ENCODE measurements around the gene MT1G.
"Not testable (repeated sequence)": the region's sequence is repeated elsewhere in the genome, so short reads cannot be mapped to it uniquely, and the experiment has no call there.

MT1G gene

DNA sequence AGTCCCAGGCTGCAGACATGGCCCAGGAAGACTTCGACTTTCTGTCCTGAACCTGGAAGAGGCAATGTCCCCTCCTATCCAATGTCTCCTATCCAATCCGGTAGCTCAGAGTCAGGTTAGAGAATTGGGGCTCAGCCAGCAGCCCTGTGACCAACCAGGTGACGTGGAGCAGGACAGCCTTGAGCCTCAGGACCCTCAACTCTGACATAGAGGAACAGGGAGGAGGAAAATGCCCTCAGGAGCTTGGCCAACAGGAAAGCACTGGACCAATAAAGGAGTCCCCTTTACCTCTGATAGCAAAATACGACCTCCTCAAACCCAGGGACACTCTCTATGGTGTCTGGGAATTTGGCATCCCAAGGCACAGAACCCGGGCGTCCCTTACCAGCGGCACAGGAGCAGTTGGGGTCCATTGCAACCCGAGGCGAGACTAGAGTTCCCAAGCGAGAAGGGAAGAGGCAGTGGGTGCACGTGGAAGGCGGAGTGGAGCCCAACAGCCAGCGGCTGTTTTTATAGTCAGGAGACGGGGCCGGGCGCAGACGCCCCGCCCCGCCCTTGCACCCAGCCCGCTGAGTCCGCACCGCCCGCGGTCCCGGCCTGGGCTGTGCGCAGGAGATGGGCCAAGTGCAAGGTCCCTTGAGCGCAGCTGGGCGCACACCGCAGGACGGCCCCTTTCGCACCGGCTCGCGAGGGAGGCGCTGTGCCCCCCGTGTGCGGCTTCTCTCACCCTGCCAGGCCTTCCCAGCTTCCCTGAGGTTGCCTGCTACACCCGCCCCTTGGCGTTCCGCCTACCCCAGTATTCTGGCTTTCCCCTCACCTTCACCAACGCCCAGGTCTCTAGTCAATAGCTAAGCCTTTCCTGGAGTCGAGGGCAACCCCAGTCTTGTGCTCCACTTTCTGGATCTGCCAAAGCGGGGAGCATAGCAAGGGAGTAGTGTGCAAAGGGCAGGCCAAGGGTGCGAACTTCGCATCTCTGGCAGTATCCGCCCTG lies at the start of gene MT1G:
TSS of gene MT1G (minus strand) at position 485 of the 991 bp plus-strand sequence. CDS start at position 413, 72 bp downstream.
- DNase-seq = no peak

DNA sequence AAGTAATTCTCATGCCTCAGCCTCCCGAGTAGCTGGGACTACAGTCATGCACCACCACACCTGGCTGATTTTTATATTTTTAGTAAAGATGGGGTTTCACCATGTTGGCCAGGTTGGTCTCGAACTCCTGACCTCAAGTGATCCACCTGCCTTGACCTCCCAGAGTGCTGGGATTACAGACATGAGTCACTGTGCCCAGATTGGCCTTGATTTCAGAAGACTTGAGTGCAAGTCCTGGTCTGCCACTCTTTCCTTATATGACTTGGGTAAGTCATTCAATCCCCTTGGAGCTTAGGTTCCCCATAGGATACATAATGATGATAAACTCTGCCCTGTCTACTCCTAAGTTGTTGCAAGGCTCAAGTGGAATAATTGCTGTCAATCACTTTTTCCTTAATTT lies 49.7 kb upstream of the MT1G start:
- not testable (repeated sequence) for DNase-seq

DNA sequence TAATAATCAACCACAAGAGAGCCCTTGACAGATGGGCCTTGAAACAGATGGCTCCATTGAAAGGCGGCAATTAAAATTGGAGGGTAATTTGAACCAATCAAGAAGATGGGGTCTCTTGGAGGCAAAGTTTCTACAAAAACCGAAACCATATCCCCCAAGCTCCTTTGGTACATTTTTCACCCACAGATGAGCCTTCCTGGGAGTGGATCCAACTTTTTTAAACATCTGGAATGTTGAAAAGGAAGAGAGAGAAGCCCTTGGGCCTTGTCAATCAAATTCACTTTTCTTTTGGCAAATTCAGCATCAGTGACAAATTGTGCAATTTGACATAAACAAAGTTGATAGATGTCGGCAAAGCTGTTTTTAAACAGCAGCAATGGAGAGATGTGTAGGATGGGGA lies 48.9 kb upstream of the MT1G start:
- no peak for DNase-seq

DNA sequence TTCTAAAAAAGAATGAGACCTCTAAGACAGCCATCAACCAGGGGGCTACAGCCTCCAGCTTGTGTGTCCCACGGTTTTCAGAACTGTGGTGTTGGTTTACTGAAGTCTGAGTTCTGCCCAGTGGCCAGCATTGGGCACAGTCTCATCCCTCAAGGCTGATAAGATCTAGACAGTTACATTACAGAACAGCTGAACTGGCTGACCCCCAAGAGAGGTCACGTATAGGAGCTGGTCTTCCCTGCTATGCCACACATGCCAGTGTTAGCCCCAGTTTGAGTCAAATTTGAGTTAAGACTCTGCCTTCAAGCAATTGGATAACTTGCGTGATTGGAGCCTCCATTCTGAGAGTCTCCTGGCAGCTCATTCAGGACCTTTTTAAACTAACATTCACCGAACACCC lies 47.3 kb upstream of the MT1G start:
- no peak for DNase-seq

DNA sequence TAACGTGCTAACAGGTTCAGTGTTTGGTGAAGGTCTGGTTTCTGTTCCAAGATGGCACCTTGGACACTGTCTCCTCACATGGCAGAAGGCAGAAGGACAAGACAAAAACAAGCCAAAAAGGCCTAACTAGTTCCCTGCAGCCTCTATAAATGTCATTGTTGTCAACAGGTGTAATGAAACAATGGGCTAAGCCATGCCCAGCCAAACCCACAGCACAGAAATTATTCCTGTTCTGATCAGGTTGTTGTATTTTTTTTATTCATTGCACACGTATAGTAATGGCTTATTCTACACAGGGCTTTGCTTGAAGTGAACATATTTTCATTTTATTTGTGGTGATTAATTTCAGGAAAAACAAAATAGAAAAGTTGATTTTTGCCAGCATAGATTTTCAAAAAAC lies 45.9 kb upstream of the MT1G start:
- DNase-seq = no peak

DNA sequence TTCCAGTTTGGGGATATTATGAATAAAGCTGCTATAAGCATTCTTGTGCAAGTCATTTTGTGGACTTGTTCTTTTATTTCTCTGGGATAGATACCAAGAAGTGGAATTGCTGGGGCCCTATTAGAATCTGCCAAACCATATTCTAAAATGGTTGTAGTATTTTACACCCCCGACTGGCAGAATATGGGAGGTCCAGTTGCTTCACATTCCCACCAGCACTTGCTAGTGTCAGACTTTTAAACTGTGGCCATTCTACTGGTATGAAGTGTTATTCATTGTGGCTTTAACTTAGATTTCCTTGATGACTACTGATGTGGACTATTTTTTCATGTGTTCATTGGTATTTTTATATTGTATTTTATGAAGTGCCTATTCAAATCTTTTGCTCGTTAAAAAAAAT lies 44.0 kb upstream of the MT1G start:
- DNase-seq = no peak

DNA sequence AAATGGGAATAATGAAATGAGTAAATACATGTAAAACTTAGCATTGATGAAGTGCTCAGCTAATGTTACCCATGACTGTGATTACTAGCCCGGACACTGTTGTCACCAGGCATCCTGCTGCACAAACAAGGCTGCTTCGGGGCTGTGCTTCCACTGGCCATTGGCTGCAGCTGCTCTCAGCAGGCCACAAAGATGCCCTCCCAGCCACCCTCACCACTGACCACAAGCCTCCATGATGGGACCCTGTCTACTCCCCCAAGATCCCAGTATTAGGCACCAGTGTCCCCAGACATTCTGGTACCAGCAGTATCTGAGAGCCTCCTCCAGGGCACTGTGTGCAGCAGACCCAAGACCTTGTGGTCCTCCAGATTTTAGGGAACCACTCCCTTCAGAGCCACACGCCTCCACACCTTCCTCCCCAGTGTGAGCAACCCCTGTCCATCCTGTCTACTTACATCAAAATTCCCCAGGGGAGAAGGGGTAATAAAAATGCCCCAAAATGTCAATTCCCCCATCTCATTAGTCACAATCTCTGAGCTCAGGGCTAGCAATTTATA lies 42.4 kb upstream of the MT1G start:
- DNase-seq = no peak

DNA sequence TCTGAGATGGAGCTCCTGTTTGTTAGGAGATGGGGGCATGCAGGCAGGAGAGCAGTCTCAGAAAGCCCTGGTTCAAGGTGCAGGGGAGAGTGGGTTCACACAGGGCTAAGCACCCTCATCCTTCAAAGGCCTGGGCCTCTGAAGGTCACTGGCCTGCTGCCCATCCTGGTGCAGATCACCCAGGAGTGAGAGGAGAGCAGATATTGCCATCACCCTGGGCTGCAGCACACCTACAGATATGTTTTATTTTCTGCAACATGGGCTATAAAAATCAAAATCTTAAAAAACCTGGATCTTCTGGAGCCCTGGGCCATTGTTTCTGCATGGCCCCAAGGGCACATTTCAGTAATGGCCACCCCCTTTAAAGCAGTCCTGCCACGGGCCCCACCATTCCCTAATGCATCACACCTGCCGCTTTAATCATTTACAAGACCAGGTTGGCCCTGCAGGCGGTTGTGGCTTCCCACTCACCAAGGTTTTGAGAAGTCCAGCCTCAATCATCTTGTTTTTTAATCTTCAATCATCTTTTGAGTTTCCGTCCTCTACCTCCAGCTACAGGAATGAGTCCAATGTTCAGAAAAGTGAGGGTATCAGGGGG lies 41.7 kb upstream of the MT1G start:
- no peak for DNase-seq

DNA sequence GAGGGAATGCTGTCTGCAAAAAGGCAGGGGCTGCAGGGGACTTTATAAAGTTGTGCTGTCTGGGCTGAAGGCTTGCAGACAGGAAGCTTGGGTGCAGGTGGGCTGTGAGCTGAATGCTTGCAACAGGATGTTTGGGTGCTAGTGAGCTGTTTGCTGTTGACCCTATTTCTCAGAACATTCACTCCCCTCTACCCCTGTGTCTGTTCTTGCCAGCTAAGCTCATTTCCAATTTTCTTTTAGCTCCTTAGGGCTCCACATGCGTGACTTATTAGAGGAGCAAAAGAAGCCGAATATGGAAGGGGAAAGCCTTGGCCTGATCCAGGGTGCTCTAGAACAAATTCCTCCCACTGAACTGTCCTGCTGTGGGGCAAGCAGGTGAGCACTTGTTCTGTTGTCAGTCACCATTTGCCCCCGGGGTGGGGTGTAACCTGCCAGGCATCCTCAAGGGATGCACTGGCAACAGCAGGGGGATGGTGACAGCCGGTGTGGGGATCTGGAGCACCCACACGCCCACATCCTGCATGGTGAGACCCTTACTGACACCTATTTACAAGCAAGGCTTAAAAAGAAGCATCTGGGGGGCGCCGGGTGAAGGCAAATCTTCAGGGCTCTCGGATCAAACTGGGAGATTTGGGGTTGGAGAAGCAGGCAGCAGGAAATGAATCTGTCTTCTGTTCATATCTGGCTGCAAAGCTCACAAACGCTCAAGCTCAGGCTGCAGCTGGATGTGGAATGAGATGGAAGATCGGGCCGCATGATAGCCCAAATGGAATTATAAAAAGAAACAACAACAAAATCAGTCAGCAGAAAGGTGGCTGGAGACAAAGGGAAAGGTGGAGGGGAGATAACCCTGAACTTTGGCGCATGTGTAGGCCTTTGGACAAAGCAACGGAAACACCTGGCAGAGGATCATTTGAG lies 40.9 kb upstream of the MT1G start:
- DNase-seq = peak in 2 of 4 experiments; percentile 5 to 27

DNA sequence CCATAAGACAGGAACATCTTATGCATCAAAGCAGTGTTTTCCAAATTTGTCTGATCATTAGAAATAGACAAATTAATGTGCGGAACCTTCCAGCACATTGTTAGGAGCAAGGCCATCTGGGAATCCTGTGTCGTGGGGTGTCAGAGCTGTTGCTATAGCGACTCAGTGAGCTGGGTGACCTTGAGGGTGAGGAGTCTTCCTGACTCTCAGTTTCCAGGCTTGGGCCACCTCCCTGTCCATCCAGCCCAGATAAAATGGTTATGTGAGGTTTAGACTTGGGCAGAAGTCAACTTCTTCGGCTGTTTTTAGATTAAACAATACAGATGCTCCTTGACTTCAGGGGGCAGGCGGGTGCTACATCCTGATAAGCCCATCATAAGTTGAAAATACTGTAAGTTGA lies 35.0 kb upstream of the MT1G start:
- no peak for DNase-seq

DNA sequence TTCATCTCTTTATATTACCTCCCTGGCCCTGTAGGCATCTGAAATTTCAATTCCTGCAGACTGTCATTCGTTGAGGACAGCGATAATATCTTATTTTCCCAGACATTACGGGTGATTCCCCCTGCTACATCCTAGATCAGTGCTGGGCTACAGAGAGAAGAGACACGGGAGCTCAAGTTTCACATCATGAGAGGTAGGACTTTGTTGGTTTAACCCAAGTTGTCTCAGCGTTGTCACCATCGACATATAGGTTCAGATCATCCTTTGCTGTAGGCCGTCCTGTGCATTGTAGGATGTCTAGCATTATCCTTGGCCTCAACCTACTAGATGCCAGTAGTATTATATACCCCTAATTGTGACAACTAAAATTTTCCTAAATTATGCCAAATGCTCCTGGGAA lies 33.7 kb upstream of the MT1G start:
- DNase-seq = no peak

DNA sequence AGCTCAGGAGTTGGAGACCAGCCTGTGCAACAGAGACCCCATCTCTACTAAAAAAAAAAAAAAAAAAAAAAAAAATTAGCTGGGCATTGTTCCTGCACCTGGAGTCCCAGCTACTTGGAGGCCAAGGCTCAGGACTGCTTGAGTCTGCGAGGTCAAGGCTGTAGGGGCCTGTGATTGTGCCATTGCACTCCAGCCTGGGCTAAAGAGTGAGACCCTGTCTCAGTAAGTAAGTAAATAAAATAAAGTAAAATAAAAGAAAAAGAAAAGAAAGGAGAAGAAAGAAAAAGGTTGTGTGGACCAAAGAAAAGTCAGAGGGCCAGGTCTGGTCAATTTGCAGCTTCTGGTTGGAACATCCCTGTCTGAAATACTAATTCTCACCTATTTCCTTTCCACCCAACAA lies 32.8 kb upstream of the MT1G start:
- DNase-seq = no peak

DNA sequence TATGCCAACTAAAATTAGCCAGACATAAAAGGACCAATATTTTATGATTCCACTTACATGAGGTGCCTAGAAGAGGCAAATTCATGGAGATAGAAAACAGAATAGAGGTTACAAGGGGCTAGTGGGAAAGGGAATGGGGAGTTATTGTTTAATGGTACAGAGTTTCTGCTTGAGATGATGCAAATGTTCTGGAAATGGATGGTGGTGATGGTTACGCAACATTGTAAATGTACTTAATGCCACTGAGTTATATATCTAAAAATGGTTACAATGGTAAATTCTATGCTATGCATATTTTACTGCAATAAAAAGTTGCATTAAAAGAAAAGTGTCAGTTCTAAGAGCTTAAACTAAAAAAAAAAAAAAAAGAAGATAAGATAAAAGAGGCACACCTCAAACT lies 32.3 kb upstream of the MT1G start:
- no peak for DNase-seq

DNA sequence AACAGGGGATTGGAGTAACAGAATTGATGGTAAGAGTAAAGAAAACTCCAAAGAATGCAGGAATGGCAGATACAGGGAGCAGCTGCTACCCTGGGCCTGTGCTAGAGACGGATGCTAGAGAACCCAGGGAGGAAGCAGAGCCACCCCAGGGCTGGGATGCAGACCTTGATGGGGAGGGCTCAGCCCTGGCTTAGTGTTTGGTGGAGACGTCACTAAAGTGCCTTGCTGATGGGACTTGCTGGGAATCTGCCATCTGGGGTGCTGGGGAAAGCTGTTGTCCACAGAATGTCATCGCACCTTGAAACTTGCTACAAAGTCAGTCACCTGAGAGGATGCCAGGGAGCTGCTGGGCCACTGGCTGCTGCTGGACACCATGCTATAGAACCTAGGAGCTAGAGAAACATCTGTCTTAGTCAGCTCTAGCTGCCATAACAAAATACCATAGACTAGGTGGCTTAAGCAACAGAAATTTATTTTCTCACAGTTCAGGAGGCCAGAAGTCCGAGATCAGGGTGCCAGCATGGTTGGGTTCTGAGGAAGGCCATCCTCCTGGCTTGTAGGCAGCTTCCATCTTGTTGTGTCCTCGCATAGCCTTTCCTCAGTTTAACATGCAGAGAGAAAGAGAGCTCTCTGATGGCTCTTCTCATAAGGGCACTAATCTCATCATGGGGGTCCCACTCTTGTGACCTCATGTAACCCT lies 29.7 kb upstream of the MT1G start:
- no peak for DNase-seq

DNA sequence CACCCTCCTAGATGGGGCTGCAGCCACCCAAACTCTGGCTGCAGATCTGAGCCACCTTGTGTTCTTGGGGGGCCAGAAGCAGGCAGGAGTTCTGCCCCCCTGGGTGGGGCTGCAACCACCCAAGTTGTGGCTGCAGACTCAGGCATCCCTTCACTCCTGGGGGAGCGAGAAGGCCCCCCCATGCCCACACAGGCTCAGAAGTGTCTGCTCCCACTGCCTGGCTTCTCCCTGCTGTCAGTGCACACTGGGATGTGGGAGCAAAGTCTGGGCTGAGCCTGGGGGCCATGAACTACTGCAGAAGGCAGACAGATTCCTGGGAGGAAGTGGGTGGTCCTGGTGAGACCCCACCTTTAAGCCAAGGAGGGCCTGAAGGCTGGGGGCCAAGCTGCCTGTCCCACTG lies 27.4 kb upstream of the MT1G start:
- no peak for DNase-seq

DNA sequence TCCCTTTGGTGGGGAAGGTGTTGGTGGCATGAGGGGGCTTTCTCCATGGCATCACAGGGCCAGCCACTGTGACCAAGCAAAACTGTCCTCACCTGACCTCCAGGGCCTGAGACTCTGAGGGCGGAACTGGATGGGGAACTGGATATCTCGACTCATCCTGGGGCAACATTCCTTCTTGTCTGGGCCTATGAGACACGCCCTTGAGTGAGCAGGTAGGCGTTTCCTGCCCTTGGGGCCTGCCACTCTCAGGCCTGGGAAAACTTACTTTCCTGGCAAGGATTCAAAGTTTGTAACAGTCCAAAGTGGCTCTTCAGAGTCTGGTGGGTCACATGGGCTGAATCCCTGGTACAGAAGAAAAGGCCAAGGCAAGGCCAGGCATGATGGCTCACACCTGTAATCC lies 24.0 kb upstream of the MT1G start:
- DNase-seq = no peak

DNA sequence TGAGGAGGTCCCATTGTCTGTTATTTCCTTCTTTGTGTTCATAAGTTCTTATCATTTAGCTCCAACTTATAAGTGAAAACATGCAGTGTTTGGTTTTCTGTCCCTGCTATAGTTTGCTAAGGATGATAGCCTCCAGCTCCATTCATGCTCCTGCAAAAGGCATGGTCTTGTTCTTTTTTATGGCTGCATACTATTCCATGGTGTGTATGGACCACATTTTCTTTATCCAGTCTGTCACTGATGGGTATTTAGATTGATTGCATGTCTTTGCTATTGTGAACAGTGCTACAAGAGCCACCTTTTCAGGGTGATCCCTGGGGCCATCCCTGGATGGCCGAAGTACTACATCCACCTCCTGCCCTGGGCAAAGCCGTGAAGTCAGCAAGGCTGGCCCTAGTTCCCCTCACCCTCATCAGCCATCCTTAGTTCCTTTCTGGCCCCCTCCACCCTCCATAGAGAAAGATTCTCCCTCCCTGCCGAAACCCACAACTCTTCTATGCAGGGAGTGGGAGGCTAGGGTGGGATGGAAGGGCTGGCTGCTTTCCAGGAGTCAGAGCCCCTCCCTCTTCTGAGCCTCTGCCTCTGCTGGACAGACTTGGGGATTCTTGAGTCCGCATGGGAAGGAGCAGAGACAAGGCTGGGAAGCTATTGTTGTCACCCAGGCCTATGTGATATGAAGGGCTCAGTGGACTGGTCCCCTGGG lies 22.7 kb upstream of the MT1G start:
- DNase-seq = no peak

DNA sequence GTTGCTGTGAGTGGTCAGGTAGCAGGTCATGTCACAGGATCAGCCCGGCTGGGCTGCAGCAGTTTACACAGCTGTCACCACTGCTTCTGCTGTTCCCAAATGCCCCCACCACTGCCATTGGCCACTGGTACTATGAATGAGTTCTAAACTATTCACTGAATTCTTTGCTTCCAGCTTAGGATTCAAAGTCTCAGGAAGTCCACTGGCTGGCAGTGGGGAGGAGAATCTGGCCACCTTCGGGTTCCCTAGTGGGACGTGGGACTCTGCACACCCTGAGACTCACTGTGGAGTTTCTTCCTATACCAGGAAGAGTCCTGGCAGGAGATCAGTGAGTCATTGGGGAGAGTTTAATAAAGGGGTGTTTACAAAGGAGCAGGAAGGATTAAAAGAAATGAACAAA lies 21.3 kb upstream of the MT1G start:
- DNase-seq = no peak

DNA sequence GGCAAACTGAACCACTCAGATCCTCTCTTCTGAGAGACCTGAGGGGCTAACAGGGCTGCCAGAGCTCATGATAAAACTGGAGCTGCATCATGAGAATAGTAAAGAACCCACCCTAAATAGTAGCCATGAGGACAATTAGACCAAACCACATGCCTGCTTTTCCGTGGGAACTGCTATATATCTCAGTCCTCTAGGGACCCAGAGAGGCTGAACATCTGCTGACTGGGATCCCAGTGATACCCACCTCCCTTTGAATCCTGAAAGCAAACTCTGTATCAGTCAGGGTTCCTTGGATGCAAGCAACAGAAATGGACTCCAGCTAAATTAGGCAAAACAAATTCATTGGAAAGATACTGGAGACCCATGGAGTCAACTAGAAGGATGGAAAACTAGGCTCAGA lies 20.9 kb upstream of the MT1G start:
- DNase-seq = no peak

DNA sequence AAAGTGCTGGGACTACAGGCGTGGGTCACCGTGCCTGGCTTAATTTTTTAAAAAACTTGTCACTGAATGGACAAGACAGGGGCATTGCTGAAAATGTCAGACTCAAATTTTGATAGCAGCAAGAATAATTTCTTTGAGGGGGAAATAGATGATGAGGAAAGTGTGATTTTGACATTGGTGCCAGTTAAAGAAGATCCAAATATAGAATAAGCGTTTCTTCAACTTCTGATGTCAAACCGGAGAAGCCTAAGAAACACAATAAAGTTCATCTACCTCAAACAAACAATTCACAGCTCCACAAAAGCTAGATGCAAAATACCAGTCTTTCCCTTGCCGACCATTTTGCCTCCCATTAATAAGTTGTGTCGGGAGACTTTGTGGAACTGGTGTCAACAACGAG lies 18.9 kb upstream of the MT1G start:
- no peak for DNase-seq

DNA sequence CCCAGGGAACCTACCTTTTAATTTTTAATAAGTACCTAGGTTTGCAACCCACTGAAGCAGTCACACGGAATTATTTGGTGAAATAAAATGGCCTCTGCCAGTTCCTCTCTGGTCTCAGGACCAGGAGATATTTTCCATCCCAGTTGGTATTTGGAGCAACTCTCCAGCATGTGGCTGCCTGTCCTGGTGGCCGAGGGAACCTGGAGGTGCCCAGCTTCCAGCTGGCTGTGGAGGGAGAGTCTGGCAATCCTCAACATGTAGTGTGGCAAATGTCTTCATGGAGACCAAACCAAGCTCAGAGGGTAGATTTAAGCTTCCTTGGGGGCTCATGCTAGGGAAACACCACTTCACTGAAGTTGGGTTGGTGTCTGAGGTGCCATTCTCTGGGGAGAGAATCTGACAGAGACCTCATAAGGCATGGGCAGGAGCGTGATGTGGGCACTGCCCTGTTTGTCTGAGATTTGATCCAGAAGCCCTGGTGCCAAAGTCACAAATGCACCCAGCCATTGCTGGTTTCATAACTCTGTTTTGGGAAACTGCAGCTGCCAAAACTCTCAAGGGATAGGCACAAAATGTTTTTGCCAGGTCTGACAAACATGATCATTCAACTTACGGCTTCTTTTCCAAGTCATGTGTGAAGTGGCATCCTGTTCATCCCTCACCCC lies 17.2 kb upstream of the MT1G start:
- no peak for DNase-seq
